H1 (cell line): ENCODE results near the gene NELFB. TPM values are rescaled to one million over a fixed set of nuclear protein-coding genes. Genes with fewer than 3 reads are reported as not detected.

Experiments
- CTCF ChIA-PET: fragments of 300-600 bp; sonication (Branson Sonifier 250); formaldehyde crosslinking; loops from one replicate; lab custom pipeline; 2021; ENCODE audit not compliant: partially characterized antibody; lab: Charles Lee
- POLR2A ChIA-PET: fragments of 300-600 bp; sonication (Branson Sonifier 250); formaldehyde crosslinking; loops from one replicate; lab custom pipeline; 2021; ENCODE audit warnings: inconsistent platforms; ENCODE audit not compliant: partially characterized antibody; lab: Charles Lee
- DNase-seq, 2 experiments: peaks; one replicate each; pipeline versions ENCODE4 v3.0.0 to v3.0.0-alpha.2; 2010 to 2022; ENCODE audit warnings: low spot score in 2 of 2, low read depth in 1 of 2, mixed read lengths in 1 of 2
- FAIRE-seq: peaks from 2 replicates; lab custom pipeline; 2011; peaks lifted over from hg19 to GRCh38; lab: Jason Lieb, UNC
- H2AFZ ChIP-seq: 2 replicates; pipeline ENCODE4 v1.8.1; 2012; ENCODE audit warnings: low read length, inconsistent platforms
- H2AK5ac ChIP-seq: 2 replicates; pipeline ENCODE4 v1.6.1; 2013; ENCODE audit warnings: low read depth, low read length
- H2BK120ac ChIP-seq: replicated peaks from 2 replicates; pipeline ENCODE3; 2013; ENCODE audit warnings: low read depth, low read length, inconsistent platforms
- H2BK12ac ChIP-seq: 2 replicates; pipeline ENCODE4 v1.6.1; 2013; ENCODE audit warnings: low read depth, low read length
- H2BK15ac ChIP-seq: 2 replicates; pipeline ENCODE4 v1.6.1; 2013; ENCODE audit warnings: low read length
- H2BK20ac ChIP-seq: 2 replicates; pipeline ENCODE4 v1.6.1; 2013; ENCODE audit warnings: low read length
- H2BK5ac ChIP-seq: 2 replicates; pipeline ENCODE4 v1.6.1; 2013; ENCODE audit warnings: low read depth, low read length
- H3K14ac ChIP-seq: 2 replicates; pipeline ENCODE4 v1.6.1; 2013; ENCODE audit warnings: inconsistent platforms; ENCODE audit not compliant: insufficient read length
- H3K18ac ChIP-seq: 2 replicates; pipeline ENCODE4 v1.6.1; 2013; ENCODE audit warnings: low read length; ENCODE audit errors: extremely low read depth
- H3K23ac ChIP-seq: 2 replicates; pipeline ENCODE4 v1.6.1; 2013; ENCODE audit warnings: inconsistent platforms; ENCODE audit not compliant: insufficient read length
- H3K23me2 ChIP-seq: 2 replicates; pipeline ENCODE4 v1.6.1; 2013; ENCODE audit warnings: low read depth, low read length
- H3K27ac ChIP-seq: 2 replicates; pipeline ENCODE4 v1.6.1; 2011; ENCODE audit warnings: low read depth, low read length, inconsistent platforms
- H3K27me3 ChIP-seq, 4 experiments: replicated peaks in 1 of 4; 1 replicate in 1 of 4; 2 replicates in 3 of 4; pipeline versions ENCODE4 v1.6.1 to v1.8.1; 2011 to 2013; ENCODE audit warnings: low read length in 3 of 4, mild to moderate bottlenecking in 3 of 4, inconsistent platforms in 2 of 4, mixed read lengths in 2 of 4, moderate library complexity in 1 of 4; ENCODE audit not compliant: control insufficient read depth in 3 of 4, insufficient read depth in 3 of 4; ENCODE audit errors: extremely low read depth in 1 of 4
- H3K36me3 ChIP-seq, 4 experiments: 2 replicates each; pipeline versions ENCODE4 v1.6.1 to v1.8.1; 2011 to 2013; ENCODE audit warnings: mild to moderate bottlenecking in 4 of 4, low read length in 3 of 4, moderate library complexity in 2 of 4, control low read depth in 1 of 4, inconsistent platforms in 1 of 4; ENCODE audit not compliant: insufficient read depth in 4 of 4, control insufficient read depth in 2 of 4
- H3K4ac ChIP-seq: replicated peaks from 2 replicates; pipeline ENCODE3; 2013; ENCODE audit warnings: low read length, low read depth, mixed read lengths, inconsistent platforms; ENCODE audit not compliant: insufficient read length
- H3K4me1 ChIP-seq, 4 experiments: replicated peaks in 1 of 4; 1 replicate in 1 of 4; 2 replicates in 3 of 4; pipeline versions ENCODE4 v1.6.1 to v1.8.1; 2011 to 2013; ENCODE audit warnings: low read length in 3 of 4, inconsistent platforms in 2 of 4, mixed read lengths in 1 of 4; ENCODE audit not compliant: insufficient read depth in 4 of 4, control insufficient read depth in 3 of 4
- H3K4me2 ChIP-seq, 2 experiments: 2 replicates each; pipeline versions ENCODE4 v1.6.1 to v1.8.1; 2011 to 2013; ENCODE audit warnings: low read depth in 2 of 2, low read length in 2 of 2, control low read depth in 1 of 2, inconsistent platforms in 1 of 2, mild to moderate bottlenecking in 1 of 2; ENCODE audit not compliant: insufficient read depth in 1 of 2
- H3K4me3 ChIP-seq, 4 experiments: fragments of 200-600, 300-600 bp in 1 of 4; sonication (generic), shearing (Covaris generic), sonication (Bioruptor Twin) in 1 of 4; 2 replicates each; pipeline versions ENCODE4 v1.5.1 to v1.8.1; 2011 to 2016; ENCODE audit warnings: low read length in 4 of 4, low read depth in 3 of 4, control low read depth in 2 of 4, inconsistent platforms in 2 of 4, mild to moderate bottlenecking in 2 of 4, mixed read lengths in 1 of 4, moderate library complexity in 1 of 4; ENCODE audit not compliant: insufficient read depth in 2 of 4; ENCODE audit errors: extremely low read depth in 1 of 4
- H3K56ac ChIP-seq: replicated peaks from 2 replicates; pipeline ENCODE3; 2013; ENCODE audit warnings: low read depth, mild to moderate bottlenecking, mixed read lengths, low read length, inconsistent platforms; ENCODE audit not compliant: insufficient read length
- H3K79me1 ChIP-seq: 2 replicates; pipeline ENCODE4 v1.6.1; 2013; ENCODE audit warnings: low read depth, low read length, control low read depth
- H3K79me2 ChIP-seq, 2 experiments: 2 replicates each; pipeline versions ENCODE4 v1.6.1 to v1.8.1; 2012 to 2013; ENCODE audit warnings: low read length in 2 of 2, mild to moderate bottlenecking in 2 of 2, inconsistent platforms in 1 of 2; ENCODE audit not compliant: insufficient read depth in 2 of 2, control insufficient read depth in 1 of 2
- H3K9ac ChIP-seq, 4 experiments: replicated peaks in 1 of 4; 1 replicate in 1 of 4; 2 replicates in 3 of 4; pipeline versions ENCODE4 v1.6.1 to v1.8.1; 2011 to 2013; ENCODE audit warnings: low read depth in 3 of 4, low read length in 3 of 4, control low read depth in 2 of 4, mild to moderate bottlenecking in 2 of 4, moderate library complexity in 2 of 4, inconsistent platforms in 1 of 4; ENCODE audit errors: extremely low read depth in 1 of 4
- H3K9me3 ChIP-seq, 2 experiments: 2 replicates each; pipeline versions ENCODE4 v1.6.1 to v1.8.1; 2012 to 2013; ENCODE audit warnings: mild to moderate bottlenecking in 2 of 2, moderate library complexity in 2 of 2, control low read depth in 1 of 2, inconsistent platforms in 1 of 2, low read depth in 1 of 2, low read length in 1 of 2, mixed read lengths in 1 of 2; ENCODE audit not compliant: insufficient read depth in 2 of 2
- H4K20me1 ChIP-seq, 2 experiments: replicated peaks in 1 of 2; 2 replicates each; pipeline versions ENCODE3 to v1.8.1; 2011 to 2013; ENCODE audit warnings: inconsistent platforms in 2 of 2, low read length in 2 of 2, mild to moderate bottlenecking in 1 of 2; ENCODE audit not compliant: insufficient read depth in 2 of 2, control insufficient read depth in 1 of 2
- H4K5ac ChIP-seq: 2 replicates; pipeline ENCODE4 v1.6.1; 2013; ENCODE audit warnings: low read length, low read depth, mixed read lengths, inconsistent platforms; ENCODE audit not compliant: insufficient read length
- H4K8ac ChIP-seq: 2 replicates; pipeline ENCODE4 v1.8.0; 2013; ENCODE audit warnings: mild to moderate bottlenecking, moderate library complexity, low read length, inconsistent platforms; ENCODE audit not compliant: insufficient read depth; ENCODE audit errors: extremely low read depth
- H4K91ac ChIP-seq: replicated peaks from 2 replicates; pipeline ENCODE3; 2013; ENCODE audit warnings: low read length, mixed read lengths, inconsistent platforms; ENCODE audit not compliant: insufficient read length
- BRCA1 ChIP-seq: IDR thresholded peaks from 2 replicates; pipeline ENCODE4 v1.6.1; 2012; ENCODE audit warnings: low read depth, low read length, improper control_type of control experiment
- CBX5 ChIP-seq: fragments of 300-800, 300-1000 bp; sonication (generic); IDR thresholded peaks from 2 replicates; pipeline ENCODE4 v1.7.1; 2016; ENCODE audit warnings: antibody characterized with exemption, low read length, low read depth
- CHD1 ChIP-seq: IDR thresholded peaks from 2 replicates; pipeline ENCODE4 v1.6.1; 2012; ENCODE audit warnings: low read depth, low read length, improper control_type of control experiment
- CREB1 ChIP-seq: IDR thresholded peaks from 2 replicates; pipeline ENCODE4 v1.6.1; 2012; ENCODE audit warnings: inconsistent platforms
- EP300 ChIP-seq, 2 experiments: IDR thresholded peaks; 1 replicate in 1 of 2; 2 replicates in 1 of 2; pipeline ENCODE4 v1.6.1; 2011 to 2012; ENCODE audit warnings: low read depth in 2 of 2, low read length in 2 of 2, mild to moderate bottlenecking in 2 of 2, borderline replicate concordance in 1 of 2, inconsistent platforms in 1 of 2, moderate library complexity in 1 of 2
- GTF2F1 ChIP-seq: IDR thresholded peaks from 2 replicates; pipeline ENCODE4 v1.6.1; 2012; ENCODE audit warnings: low read depth, low read length, improper control_type of control experiment, borderline replicate concordance
- KDM4A ChIP-seq: IDR thresholded peaks from one replicate; pipeline ENCODE4 v1.7.1; 2012; ENCODE audit warnings: low read depth, mild to moderate bottlenecking, moderate library complexity, low read length, inconsistent platforms; ENCODE audit not compliant: severe bottlenecking
- KDM5A ChIP-seq: fragments of 200-600 bp; IDR thresholded peaks from 2 replicates; pipeline ENCODE4 v1.7.1; 2012; ENCODE audit warnings: mild to moderate bottlenecking, low read length, inconsistent platforms, mixed read lengths
- NANOG ChIP-seq: IDR thresholded peaks from 2 replicates; pipeline ENCODE4 v1.6.1; 2011; ENCODE audit warnings: low read length, low read depth, mild to moderate bottlenecking, inconsistent platforms; ENCODE audit not compliant: insufficient read depth, poor library complexity, severe bottlenecking
- SIX5 ChIP-seq: IDR thresholded peaks from 2 replicates; pipeline ENCODE4 v1.6.1; 2011; ENCODE audit warnings: mild to moderate bottlenecking, low read depth, low read length
- TAF1 ChIP-seq: IDR thresholded peaks from 2 replicates; pipeline ENCODE4 v1.6.1; 2011; ENCODE audit warnings: mild to moderate bottlenecking, low read depth, low read length
- WGBS, 2 experiments: shearing (Covaris generic) in 1 of 2; methylation state at CpG; one replicate each; pipeline versions ENCODE4 v1.1.6 to v1.1.7; 2013 to 2015; ENCODE audit warnings: low lambda C conversion rate in 2 of 2, mixed read lengths in 2 of 2, inconsistent platforms in 1 of 2, low coverage in 1 of 2, missing lambda C conversion rate in 1 of 2; ENCODE audit not compliant: insufficient replicate concordance in 2 of 2, insufficient coverage in 1 of 2, insufficient read length in 1 of 2; ENCODE audit errors: extremely low coverage in 1 of 2, missing lambda C conversion rate in 1 of 2; 5-methylcytosine and 5-hydroxymethylcytosine counted together
- polyA plus RNA-seq, 7 experiments: library from polyadenylated mRNA; depleted of rRNA in 3 of 7; stranded (reverse) in 5 of 7; unstranded in 2 of 7; fragments of >200 nt in 5 of 7; fragments of 200-250 nt in 2 of 7; gene quantifications; 1 replicate in 5 of 7; 2 replicates in 1 of 7; 4 replicates in 1 of 7; pipeline versions ENCODE4 v1.2.1 to v1.2.3, GENCODE V29; 2011 to 2013; ENCODE audit warnings: missing spikeins in 2 of 7, mixed read lengths in 2 of 7
- total RNA-seq: library from RNA; stranded (reverse); fragmentation: NEBNext Ultra II Directional; extraction: Animal tissue kit (Norgen Biotek cat#: 25700); gene quantifications from 2 replicates; pipeline ENCODE4 v1.2.1, GENCODE V29; 2021

The NELFB gene
- total and polyA plus RNA-seq, 2 of the 8 experiments (the other 6 are each of a cell fraction or from before 2014, with no cell fraction given), result 57.6 to 78.0 TPM

DNA sequence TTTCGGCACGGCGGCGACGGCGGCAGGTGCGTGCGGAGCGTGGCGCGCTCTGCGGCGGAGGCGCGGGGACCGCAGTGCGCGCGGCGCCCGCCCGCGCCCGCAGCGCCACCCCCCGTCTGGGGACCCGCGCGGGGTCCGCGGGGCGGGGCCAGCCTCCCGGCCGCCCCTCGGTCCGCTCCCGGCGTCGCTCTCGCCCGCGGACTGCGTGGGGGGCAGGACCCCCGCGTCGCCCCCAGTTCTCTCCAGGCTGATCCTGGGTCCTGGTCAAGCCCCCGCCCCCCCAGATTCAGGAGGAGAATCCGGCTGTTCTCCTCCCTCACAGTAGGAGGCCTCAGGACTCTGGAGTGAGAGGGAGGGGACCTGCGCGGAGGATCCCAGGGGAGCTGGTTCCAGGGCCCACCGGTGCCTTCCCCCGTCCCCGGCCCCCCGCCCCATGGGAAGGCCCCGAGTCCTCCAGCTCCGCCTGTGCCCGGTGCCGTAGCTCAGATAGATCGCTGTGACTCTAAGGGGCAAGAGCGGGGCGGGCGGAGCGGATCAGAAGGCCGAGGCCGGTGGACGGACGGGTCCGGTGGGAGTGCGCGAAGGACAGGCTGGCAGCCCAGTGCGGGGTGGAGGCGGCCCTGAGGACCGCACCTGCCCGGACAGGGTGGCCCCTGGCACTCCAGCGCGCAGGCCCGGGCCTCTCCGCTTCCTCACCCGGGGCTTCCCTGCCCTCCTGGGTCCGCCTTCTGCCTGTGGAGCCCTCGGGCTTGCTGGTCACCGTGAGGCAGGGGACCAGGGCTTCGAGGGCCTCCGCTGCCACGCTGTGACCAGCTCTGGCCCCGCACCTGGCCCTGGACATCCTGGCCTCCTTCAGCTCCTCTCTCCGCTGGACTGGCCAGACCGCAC lies 32.7 kb upstream of the NELFB start, which contains the start of gene RNF208:
RNF208 (minus strand) TSS at position 51 of the 888 bp plus-strand sequence. CDS start 1,028 bp downstream, outside the sequence.
- H3K14ac ChIP-seq, result no peak within 1 kb of the TSS
- H3K79me1 ChIP-seq, result no peaks in the 10 kb centered on the region
- ChIA-PET POLR2A (interaction anchor here (0.6 to 69.9 kb wide), 13 partner anchors 9 to 93 kb away, joined by 3 to 1462 read pairs (median 3); partner anchors contain the start of genes ANAPC2, NDOR1, NELFB and SSNA1), CTCF (interaction anchor here (0.9 to 20.2 kb wide), 11 partner anchors 9 to 390 kb away, joined by 3 to 204 read pairs (median 5); partner anchors contain the start of genes ANAPC2, SSNA1, TPRN and TUBB4B)
- peak within 1 kb of the TSS; percentile 73 for H4K91ac ChIP-seq
- H4K20me1 ChIP-seq, result peaks cover 0 to 6% of the 10 kb centered on the region in 2 experiments
- peaks cover 18% of the 10 kb centered on the region; the same call in 1 of the 2 replicates for H3K23me2 ChIP-seq
- H3K4me3 ChIP-seq, result peak within 1 kb of the TSS; percentile 42 to 92 (median 76)
- H3K9me3 ChIP-seq, result no peaks in the 10 kb centered on the region
- H3K79me2 ChIP-seq, result no peaks in the 10 kb centered on the region
- no peak within 1 kb of the TSS; the same call in 1 of the 2 replicates for H4K8ac ChIP-seq
- 16% methylated on average over 27 of the region's 88 CpGs; no CpG with 5 or more reads in 1 of the 2 experiments for WGBS, 2 experiments
- H2BK12ac ChIP-seq, result no peak within 1 kb of the TSS
- H2AK5ac ChIP-seq, result peak within 1 kb of the TSS; percentile 26; the same call in 1 of the 2 replicates
- H3K36me3 ChIP-seq, result no peaks in the 10 kb centered on the region; a peak in 1 of 8 replicates
- peaks cover 0 to 19% (median 10%) of the 10 kb centered on the region in 4 experiments; a peak in 5 of 7 replicates for H3K4me1 ChIP-seq
- H2BK5ac ChIP-seq, result peak within 1 kb of the TSS; percentile 49; the same call in 1 of the 2 replicates
- H3K23ac ChIP-seq, result no peak within 1 kb of the TSS
- H2BK20ac ChIP-seq, result no peak within 1 kb of the TSS
- H3K9ac ChIP-seq, result peak within 1 kb of the TSS in 1 of 4 experiments; percentile 54; a peak in 2 of 7 replicates
- H2BK120ac ChIP-seq, result no peak within 1 kb of the TSS
- H3K4me2 ChIP-seq, result peak within 1 kb of the TSS; percentile 77 to 95
- H2BK15ac ChIP-seq, result 0 out of 2 replicates have a peak within 1 kb of the TSS, but pooled peaks have one; percentile 61
- H3K56ac ChIP-seq, result no peak within 1 kb of the TSS
- H3K27ac ChIP-seq, result no peak within 1 kb of the TSS
- peak within 1 kb of the TSS; percentile 77 for H4K5ac ChIP-seq
- DNase-seq (no peak), FAIRE-seq (no peak)
- peak within 1 kb of the TSS; percentile 87 for H3K18ac ChIP-seq
- H2AFZ ChIP-seq, result no peak within 1 kb of the TSS
- H3K27me3 ChIP-seq, result no peaks in the 10 kb centered on the region; a peak in 2 of 7 replicates
- H3K4ac ChIP-seq, result no peak within 1 kb of the TSS
- TF ChIP-seq EP300 (IDR thresholded peaks at IDR 0.05; ENCODE audit: borderline replicate concordance in 1 of 2, low read depth in 2 of 2, low read length in 2 of 2) (no peak), CBX5 (no peak), KDM5A (no peak), SIX5 (no peak), TAF1 (no peak), GTF2F1 (no peak), NANOG (no peak), CREB1 (no peak), KDM4A (peak; percentile 79), CHD1 (no peak), BRCA1 (no peak)
